Pancreas (tissue), 10 donors: ENCODE data around the gene DGKZ. TPM values are rescaled to one million over a fixed set of nuclear protein-coding genes. Genes with fewer than 3 reads are reported as not detected.
A peak's percentile ranks its signal among the peaks of the same experiment; 100 is the strongest.

Source experiments
- ATAC-seq, 4 donors: fragments of 200-7000 bp; cut with Tn5 transposase; one replicate each; pipeline versions ENCODE4 v1.8.0 to v1.9.1; 2020; ENCODE audit warnings: mild to moderate bottlenecking in 4 of 4, moderate library complexity in 4 of 4
- DNase-seq, 6 donors: peaks; one replicate each; pipeline ENCODE4 v3.0.0-alpha.2; 2020
- FAIRE-seq: peaks from 2 replicates; lab custom pipeline; 2012; peaks lifted over from hg19 to GRCh38; lab: Jason Lieb, UNC
- H3K27ac ChIP-seq, 4 donors: fragments of 200-600 bp; sonication (generic); 1 replicate in 3 of 4; 2 replicates in 1 of 4; pipeline versions ENCODE4 v1.5.0 to v1.8.0; 2020
- H3K27me3 ChIP-seq, 4 donors: fragments of 200-600 bp; one replicate each; pipeline ENCODE4 v1.8.0; 2021
- H3K36me3 ChIP-seq, 3 donors: fragments of 200-600 bp; sonication (generic) in 1 of 3; one replicate each; pipeline versions ENCODE4 v1.5.0 to v1.8.0; 2020 to 2021
- H3K4me1 ChIP-seq, 3 donors: fragments of 200-600 bp; one replicate each; pipeline ENCODE4 v1.8.0; 2021
- H3K4me3 ChIP-seq, 4 donors: fragments of 200-600 bp; sonication (generic) in 2 of 4; one replicate each; pipeline versions ENCODE4 v1.5.0 to v1.8.0; 2020 to 2021
- H3K9me3 ChIP-seq, 4 donors: fragments of 200-600 bp; one replicate each; pipeline ENCODE4 v1.8.0; 2021
- WGBS, 2 donors: extraction: QIAGEN DNeasy Blood & Tissue Kit; methylation state at CpG; one replicate each; pipeline ENCODE4 v1.1.7; 2013; 5-methylcytosine and 5-hydroxymethylcytosine counted together
- intact Hi-C, 3 donors: fragments of 100-400 bp; cut with DNase I; formaldehyde crosslinking; loops; one replicate each; pipeline versions ENCODE4 v1.11.1 to v1.14.2; 2022
- polyA plus RNA-seq, 2 donors: library from polyadenylated mRNA; stranded (reverse); fragments of 200-250 nt; gene quantifications; one replicate each; pipeline ENCODE4 v1.2.3, GENCODE V29; 2013
- total RNA-seq, 6 donors: library from RNA; stranded (reverse); fragmentation: NEBNext Ultra II Directional in 4 of 6; extraction: Animal tissue kit (Norgen Biotek cat#: 25700) in 4 of 6; gene quantifications; one replicate each; pipeline versions ENCODE4 v1.2.1 to v1.2.4, GENCODE V29; 2021 to 2023
- TF ChIP-seq, protein P1 (sequence below), 4 donors: fragments of 200-600 bp; sonication (generic) in 3 of 4; IDR thresholded peaks; one replicate each; pipeline versions ENCODE4 v1.5.0 to v1.8.0; 2021; ENCODE audit warnings: antibody characterized with exemption in 4 of 4
- donor health status: healthy with polysubstance abuse.
- donor health status: DM: no; HTN: no; CAD: no; lungs with moderate emphysema.
- donor health status: DM: no; HTN: no; CAD: no.
- donor health status: control.
- donor health status: control.
- donor health status: Bipolar disorder and iron deficiency.
- donor health status: DM: yes; HTN: yes; CAD: no.
- donor health status: DM: no; HTN: no; CAD: no.
- donor health status: DM: no; HTN: no; CAD: no.
- donor health status: DM: yes; HTN: yes; CAD: no.

Gene DGKZ
- total and polyA plus RNA-seq, 8 donors: 34.1 to 88.8 (median 40.3) TPM

DNA sequence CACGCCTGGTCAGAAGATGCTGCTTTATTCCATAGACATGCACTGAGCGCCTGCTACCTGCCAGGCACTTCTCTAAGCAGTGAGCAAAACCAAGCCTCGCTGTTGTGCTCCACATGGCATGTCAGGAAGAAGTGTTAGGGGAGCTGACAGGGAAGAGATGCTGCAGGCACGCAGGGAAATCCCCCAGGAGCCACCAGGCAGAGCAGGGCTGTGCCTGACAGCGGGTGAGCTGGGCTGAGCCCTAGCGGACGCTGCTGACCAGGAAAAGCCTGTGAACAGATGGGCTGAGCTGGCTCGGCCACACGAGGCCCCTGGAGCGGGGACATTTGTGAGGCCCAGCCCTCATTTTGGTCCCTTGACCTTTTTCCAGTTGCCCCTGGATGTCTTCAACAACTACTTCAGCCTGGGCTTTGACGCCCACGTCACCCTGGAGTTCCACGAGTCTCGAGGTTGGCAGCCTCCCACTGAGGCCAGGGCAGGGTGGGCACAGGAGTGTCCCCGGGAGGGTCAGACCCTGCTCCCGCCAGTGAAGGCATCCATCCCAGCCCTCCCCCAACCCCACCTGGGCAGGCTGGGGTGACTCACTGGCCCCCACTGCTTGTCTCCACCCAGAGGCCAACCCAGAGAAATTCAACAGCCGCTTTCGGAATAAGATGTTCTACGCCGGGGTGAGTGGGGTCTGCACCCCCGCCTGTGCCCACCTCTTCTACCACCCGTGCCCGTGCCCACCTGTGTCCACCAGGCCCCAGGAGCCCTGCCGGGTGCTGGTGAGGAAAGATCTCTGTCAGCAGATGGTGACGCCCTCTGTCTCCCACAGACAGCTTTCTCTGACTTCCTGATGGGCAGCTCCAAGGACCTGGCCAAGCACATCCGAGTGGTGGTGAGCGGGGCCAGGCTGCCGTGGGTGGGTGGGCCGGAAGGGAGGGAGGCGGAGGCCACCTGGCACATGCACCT, 26.8 kb downstream of the DGKZ start:
- peak in 2 of 6 donors; percentile 20 to 64 for DNase-seq
- peaks cover 0 to 35% (median 20%) of the 10 kb centered on the region in 3 donors for H3K36me3 ChIP-seq
- TF ChIP-seq, protein P1, sequence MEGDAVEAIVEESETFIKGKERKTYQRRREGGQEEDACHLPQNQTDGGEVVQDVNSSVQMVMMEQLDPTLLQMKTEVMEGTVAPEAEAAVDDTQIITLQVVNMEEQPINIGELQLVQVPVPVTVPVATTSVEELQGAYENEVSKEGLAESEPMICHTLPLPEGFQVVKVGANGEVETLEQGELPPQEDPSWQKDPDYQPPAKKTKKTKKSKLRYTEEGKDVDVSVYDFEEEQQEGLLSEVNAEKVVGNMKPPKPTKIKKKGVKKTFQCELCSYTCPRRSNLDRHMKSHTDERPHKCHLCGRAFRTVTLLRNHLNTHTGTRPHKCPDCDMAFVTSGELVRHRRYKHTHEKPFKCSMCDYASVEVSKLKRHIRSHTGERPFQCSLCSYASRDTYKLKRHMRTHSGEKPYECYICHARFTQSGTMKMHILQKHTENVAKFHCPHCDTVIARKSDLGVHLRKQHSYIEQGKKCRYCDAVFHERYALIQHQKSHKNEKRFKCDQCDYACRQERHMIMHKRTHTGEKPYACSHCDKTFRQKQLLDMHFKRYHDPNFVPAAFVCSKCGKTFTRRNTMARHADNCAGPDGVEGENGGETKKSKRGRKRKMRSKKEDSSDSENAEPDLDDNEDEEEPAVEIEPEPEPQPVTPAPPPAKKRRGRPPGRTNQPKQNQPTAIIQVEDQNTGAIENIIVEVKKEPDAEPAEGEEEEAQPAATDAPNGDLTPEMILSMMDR (IDR thresholded peaks at IDR 0.05): no peak
- no peak for FAIRE-seq
- 90 to 92% methylated on average over 30 of the region's 30 CpGs for WGBS, 2 donors
- intact Hi-C loops: no loop called here
- H3K4me3 ChIP-seq: no peak overlapping the region
- no peaks in the 10 kb centered on the region for H3K9me3 ChIP-seq
- H3K27ac ChIP-seq: no peak overlapping the region
- H3K27me3 ChIP-seq: no peaks in the 10 kb centered on the region
- H3K4me1 ChIP-seq: no peaks in the 10 kb centered on the region
- ATAC-seq: peak in 1 of 4 donors; percentile 14

DNA sequence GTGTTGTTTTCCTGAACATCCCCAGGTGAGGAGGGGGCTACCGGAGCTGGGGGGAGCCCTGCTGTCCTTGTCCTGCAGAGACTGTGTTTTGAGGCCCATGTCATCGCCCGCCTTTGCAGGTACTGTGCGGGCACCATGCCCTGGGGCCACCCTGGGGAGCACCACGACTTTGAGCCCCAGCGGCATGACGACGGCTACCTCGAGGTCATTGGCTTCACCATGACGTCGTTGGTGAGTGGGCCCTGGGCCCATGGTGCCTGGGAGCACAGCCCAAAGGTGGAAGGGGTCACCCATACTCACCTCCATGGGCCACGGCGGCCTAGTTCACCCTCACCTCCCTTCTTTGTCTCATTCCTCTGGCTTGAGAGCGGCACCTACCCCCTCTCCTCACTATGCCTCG, 27.6 kb downstream of the DGKZ start:
- no peak for FAIRE-seq
- TF ChIP-seq, protein P1 (IDR thresholded peaks at IDR 0.05): no peak
- Histone ChIP-seq H3K27me3 (no peaks in the 10 kb centered on the region), H3K4me3 (no peak overlapping the region), H3K4me1 (no peaks in the 10 kb centered on the region), H3K36me3 (peaks cover 0 to 35% (median 20%) of the 10 kb centered on the region in 3 donors), H3K27ac (no peak overlapping the region), H3K9me3 (no peaks in the 10 kb centered on the region)
- intact Hi-C loops: no loop called here
- peak in 1 of 6 donors; percentile 18 for DNase-seq
- WGBS, 2 donors: 87 to 89% methylated on average over 15 of the region's 15 CpGs
- ATAC-seq: no peak

DNA sequence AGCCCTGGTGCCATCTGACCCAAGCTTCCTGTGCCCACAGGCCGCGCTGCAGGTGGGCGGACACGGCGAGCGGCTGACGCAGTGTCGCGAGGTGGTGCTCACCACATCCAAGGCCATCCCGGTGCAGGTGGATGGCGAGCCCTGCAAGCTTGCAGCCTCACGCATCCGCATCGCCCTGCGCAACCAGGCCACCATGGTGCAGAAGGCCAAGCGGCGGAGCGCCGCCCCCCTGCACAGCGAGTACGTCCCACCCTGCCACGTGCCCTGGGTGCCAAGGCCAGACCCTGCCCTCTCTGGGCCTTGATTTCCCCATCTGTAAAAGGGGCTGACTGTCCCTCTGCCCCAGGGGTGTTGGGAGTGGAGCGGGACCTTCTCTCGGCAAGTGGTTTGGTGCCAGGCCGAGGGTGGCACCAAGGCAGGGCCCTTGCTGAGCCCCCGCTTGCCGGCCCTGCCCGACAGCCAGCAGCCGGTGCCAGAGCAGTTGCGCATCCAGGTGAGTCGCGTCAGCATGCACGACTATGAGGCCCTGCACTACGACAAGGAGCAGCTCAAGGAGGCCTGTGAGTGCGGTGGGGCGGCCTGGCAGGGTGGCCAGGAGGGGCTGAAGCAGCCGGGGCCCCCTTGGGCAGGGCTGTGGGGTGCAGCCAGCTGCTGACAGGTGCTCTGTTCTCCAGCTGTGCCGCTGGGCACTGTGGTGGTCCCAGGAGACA, 28.3 kb downstream of the DGKZ start:
- no peaks in the 10 kb centered on the region for H3K27me3 ChIP-seq
- intact Hi-C loops: no loop called here
- WGBS, 2 donors: 94 to 96% methylated on average over 37 to 38 of the region's 38 CpGs
- TF ChIP-seq, protein P1 (IDR thresholded peaks at IDR 0.05): no peak
- H3K9me3 ChIP-seq: no peaks in the 10 kb centered on the region
- peak in 1 of 6 donors; percentile 34 for DNase-seq
- no peak for FAIRE-seq
- H3K4me3 ChIP-seq: no peak overlapping the region
- no peak for ATAC-seq
- H3K4me1 ChIP-seq: no peaks in the 10 kb centered on the region
- no peak overlapping the region for H3K27ac ChIP-seq
- peaks cover 0 to 31% (median 20%) of the 10 kb centered on the region in 3 donors for H3K36me3 ChIP-seq

DNA sequence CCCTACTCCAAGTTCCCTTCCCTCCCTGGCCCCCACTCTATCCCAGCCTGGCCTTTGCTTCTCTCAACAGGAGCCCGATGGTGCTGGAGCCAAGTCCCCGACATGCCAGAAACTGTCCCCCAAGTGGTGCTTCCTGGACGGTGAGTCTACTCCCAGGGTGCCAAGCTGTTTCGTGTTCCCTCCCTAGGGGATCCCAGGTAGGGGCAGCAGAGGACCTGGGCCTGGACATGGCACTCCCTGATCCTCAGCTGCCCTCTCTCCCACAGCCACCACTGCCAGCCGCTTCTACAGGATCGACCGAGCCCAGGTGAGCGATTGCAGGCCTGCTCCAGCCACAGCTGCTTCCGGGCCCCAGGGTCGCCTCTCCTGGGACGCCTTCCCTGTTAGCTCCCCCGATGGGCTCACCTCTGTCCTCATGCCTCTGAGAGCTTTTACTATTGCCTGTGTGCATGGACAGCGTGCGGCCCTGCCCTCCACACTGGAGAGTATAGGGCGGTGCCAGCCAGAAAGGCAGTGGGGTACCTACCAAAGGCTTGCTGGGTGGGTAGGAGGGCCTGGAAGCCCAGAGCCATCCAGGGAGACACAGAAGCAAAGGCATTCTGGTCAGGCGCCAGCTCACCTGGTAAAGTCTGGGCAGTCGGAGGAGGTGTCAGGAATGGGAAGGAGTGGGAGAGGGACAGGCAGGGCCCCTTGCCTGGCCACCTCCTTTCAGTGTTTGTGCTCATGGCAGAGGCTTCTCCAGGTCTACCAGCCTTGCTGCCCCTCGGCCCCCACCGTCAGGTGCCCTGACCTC, 29.2 kb downstream of the DGKZ start:
- DNase-seq: peak in 2 of 6 donors; percentile 20 to 78
- H3K4me3 ChIP-seq: no peak overlapping the region
- no peak for ATAC-seq
- intact Hi-C loops: no loop called here
- H3K27ac ChIP-seq: no peak overlapping the region
- H3K27me3 ChIP-seq: no peaks in the 10 kb centered on the region
- TF ChIP-seq, protein P1 (IDR thresholded peaks at IDR 0.05): no peak
- H3K4me1 ChIP-seq: no peaks in the 10 kb centered on the region
- peaks cover 0 to 27% (median 20%) of the 10 kb centered on the region in 3 donors for H3K36me3 ChIP-seq
- 90 to 92% methylated on average over 17 to 19 of the region's 19 CpGs for WGBS, 2 donors
- no peak for FAIRE-seq
- no peaks in the 10 kb centered on the region for H3K9me3 ChIP-seq
